HepG2 (cell line): ENCODE data around the gene ABHD1. TPM values are rescaled to one million over a fixed set of nuclear protein-coding genes. Genes with fewer than 3 reads are reported as not detected.

ENCODE experiments used
- ARNT ChIP-seq: fragments of 450-650 bp; IDR thresholded peaks from 2 replicates; pipeline ENCODE4 v1.6.1; 2017
- CENPX ChIP-seq: sonication (generic); formaldehyde crosslinking; IDR thresholded peaks from 2 replicates; pipeline ENCODE4 v1.9.0; 2021; ENCODE audit warnings: mild to moderate bottlenecking, missing genetic modification reagents, moderate library complexity
- MED1 ChIP-seq: sonication (generic); formaldehyde crosslinking; IDR thresholded peaks from 2 replicates; pipeline ENCODE4 v1.4.0; 2020; ENCODE audit warnings: missing genetic modification reagents
- MXI1 ChIP-seq: IDR thresholded peaks from 3 replicates; pipeline ENCODE4 v1.6.1; 2012; ENCODE audit warnings: low read depth, low read length, inconsistent platforms, borderline replicate concordance
- PHF5A ChIP-seq: IDR thresholded peaks from one replicate; pipeline ENCODE4 v1.6.1; 2018; ENCODE audit warnings: low read depth, missing genetic modification reagents; ENCODE audit not compliant: unreplicated experiment
- POLR2AphosphoS2 ChIP-seq: IDR thresholded peaks from 2 replicates; pipeline ENCODE4 v1.6.1; 2011; ENCODE audit warnings: low read depth, low read length, improper control_type of control experiment
- SIN3A ChIP-seq: IDR thresholded peaks from 2 replicates; pipeline ENCODE4 v1.6.1; 2011; ENCODE audit warnings: low read depth, mild to moderate bottlenecking, control low read depth, low read length, borderline replicate concordance
- TARDBP ChIP-seq: sonication (generic); formaldehyde crosslinking; IDR thresholded peaks from 2 replicates; pipeline ENCODE4 v1.8.0; 2022; ENCODE audit warnings: mild to moderate bottlenecking, missing genetic modification reagents
- TEF ChIP-seq: sonication (generic); formaldehyde crosslinking; IDR thresholded peaks from 2 replicates; pipeline ENCODE4 v1.5.0; 2020; ENCODE audit warnings: missing genetic modification reagents
- ZEB1 ChIP-seq: IDR thresholded peaks from 2 replicates; pipeline ENCODE4 v1.6.1; 2012; ENCODE audit warnings: mild to moderate bottlenecking, low read depth, inconsistent platforms; ENCODE audit not compliant: insufficient replicate concordance
- ZMAT3 ChIP-seq: sonication (generic); formaldehyde crosslinking; conservative IDR thresholded peaks from 2 replicates; pipeline ENCODE4 v1.7.0; 2021; ENCODE audit warnings: missing genetic modification reagents
- ZNF17 ChIP-seq: sonication (generic); formaldehyde crosslinking; IDR thresholded peaks from 2 replicates; pipeline ENCODE4 v1.5.0; 2020; ENCODE audit warnings: mild to moderate bottlenecking, missing genetic modification reagents
- ZNF589 ChIP-seq: sonication (generic); formaldehyde crosslinking; conservative IDR thresholded peaks from 2 replicates; pipeline ENCODE4 v1.8.0; 2022; ENCODE audit warnings: mild to moderate bottlenecking, moderate library complexity, missing genetic modification reagents
- ZNF629 ChIP-seq: sonication (generic); formaldehyde crosslinking; conservative IDR thresholded peaks from 2 replicates; pipeline ENCODE4 v1.5.0; 2020; ENCODE audit warnings: missing genetic modification reagents
- ZNF761 ChIP-seq: sonication (generic); formaldehyde crosslinking; conservative IDR thresholded peaks from 2 replicates; pipeline ENCODE4 v1.4.0; 2020; ENCODE audit warnings: mild to moderate bottlenecking, missing genetic modification reagents
- polyA plus RNA-seq, 8 experiments: library from polyadenylated mRNA; depleted of rRNA in 3 of 8; stranded (reverse) in 7 of 8; unstranded in 1 of 8; fragments of >200 nt; fragmentation: Illumina TruSeq in 4 of 8; extraction: Trizol in 4 of 8; gene quantifications; 2 replicates each; pipeline versions ENCODE4 v1.2.1 to v1.2.3, GENCODE V29; 2011 to 2016; ENCODE audit warnings: low read depth in 4 of 8, missing spikeins in 1 of 8, mixed read lengths in 1 of 8; ENCODE audit not compliant: insufficient read depth in 1 of 8
- total RNA-seq, 5 experiments: library from RNA; depleted of rRNA; stranded (reverse); fragments of >200 nt; fragmentation: Illumina TruSeq; extraction: Trizol; gene quantifications; 2 replicates each; pipeline ENCODE4 v1.2.3, GENCODE V29; 2016; ENCODE audit warnings: low read depth in 1 of 5
- TF ChIP-seq, protein P1 (sequence below), 2 experiments: IDR thresholded peaks; 2 replicates each; pipeline ENCODE4 v1.6.1; 2011 to 2012; ENCODE audit warnings: low read length in 2 of 2, borderline replicate concordance in 1 of 2, low read depth in 1 of 2, mild to moderate bottlenecking in 1 of 2, moderate library complexity in 1 of 2
- TF ChIP-seq, protein P2 (sequence below): sonication (generic); formaldehyde crosslinking; IDR thresholded peaks from 2 replicates; pipeline ENCODE4 v1.4.0; 2020; ENCODE audit warnings: mild to moderate bottlenecking, missing genetic modification reagents
- TF ChIP-seq, protein P3 (sequence below): sonication (generic); formaldehyde crosslinking; conservative IDR thresholded peaks from 2 replicates; pipeline ENCODE4 v1.8.0; 2022; ENCODE audit warnings: missing genetic modification reagents
- TF ChIP-seq, protein P4 (sequence below): sonication (generic); formaldehyde crosslinking; IDR thresholded peaks from 2 replicates; pipeline ENCODE4 v1.4.0; 2020; ENCODE audit warnings: missing genetic modification reagents, borderline replicate concordance

The ABHD1 gene
- total and polyA plus RNA-seq, 2 of the 13 experiments (the other 11 are each of a cell fraction or from before 2014, with no cell fraction given): 0.04 to 0.81 TPM

DNA sequence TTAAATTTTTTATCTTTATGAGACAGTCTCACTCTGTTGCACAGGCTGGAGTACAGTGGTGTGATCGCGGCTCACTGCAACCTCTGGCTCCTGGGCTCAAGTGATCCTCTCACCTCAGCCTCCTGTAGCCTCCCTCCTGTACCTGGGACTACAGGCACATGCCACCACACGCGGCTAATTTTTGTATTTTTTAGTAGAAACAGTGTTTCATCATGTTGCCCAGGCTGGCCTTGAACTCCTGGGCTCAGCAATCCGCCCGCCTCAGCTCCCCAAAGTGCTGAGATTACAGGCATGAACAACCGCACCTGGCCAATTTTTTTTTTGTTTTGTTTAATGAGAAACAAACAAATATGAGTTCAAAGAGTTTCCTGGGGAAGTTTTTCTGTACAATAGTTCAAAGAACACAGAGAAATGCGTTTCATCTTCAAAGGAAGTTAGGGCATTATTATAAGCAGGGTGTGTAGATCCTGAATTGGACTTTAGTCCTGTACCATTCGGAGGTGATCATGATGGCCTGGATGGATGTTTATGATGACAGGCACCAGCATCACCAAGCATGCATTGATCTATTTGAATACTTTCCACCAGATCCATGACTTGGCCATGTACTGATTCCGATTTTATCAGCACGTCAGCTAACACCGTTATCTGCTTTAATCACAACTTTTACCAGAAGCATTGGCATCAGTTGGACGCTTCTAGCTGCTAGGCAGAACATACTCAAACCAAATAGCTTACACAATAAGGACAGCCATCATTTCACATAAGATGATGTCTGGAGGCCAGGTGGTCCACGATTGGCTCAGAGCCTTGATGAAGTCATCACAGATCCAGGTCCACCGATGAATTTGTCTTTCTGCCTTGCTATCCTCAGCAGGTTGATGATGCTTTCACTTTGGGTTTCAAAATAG, 54.1 kb downstream of the ABHD1 start (continued):
- TF ChIP-seq POLR2AphosphoS2: no peak
- no peak for TF ChIP-seq ZNF17 (CRISPR knock-in tag)
- TF ChIP-seq, protein P1, sequence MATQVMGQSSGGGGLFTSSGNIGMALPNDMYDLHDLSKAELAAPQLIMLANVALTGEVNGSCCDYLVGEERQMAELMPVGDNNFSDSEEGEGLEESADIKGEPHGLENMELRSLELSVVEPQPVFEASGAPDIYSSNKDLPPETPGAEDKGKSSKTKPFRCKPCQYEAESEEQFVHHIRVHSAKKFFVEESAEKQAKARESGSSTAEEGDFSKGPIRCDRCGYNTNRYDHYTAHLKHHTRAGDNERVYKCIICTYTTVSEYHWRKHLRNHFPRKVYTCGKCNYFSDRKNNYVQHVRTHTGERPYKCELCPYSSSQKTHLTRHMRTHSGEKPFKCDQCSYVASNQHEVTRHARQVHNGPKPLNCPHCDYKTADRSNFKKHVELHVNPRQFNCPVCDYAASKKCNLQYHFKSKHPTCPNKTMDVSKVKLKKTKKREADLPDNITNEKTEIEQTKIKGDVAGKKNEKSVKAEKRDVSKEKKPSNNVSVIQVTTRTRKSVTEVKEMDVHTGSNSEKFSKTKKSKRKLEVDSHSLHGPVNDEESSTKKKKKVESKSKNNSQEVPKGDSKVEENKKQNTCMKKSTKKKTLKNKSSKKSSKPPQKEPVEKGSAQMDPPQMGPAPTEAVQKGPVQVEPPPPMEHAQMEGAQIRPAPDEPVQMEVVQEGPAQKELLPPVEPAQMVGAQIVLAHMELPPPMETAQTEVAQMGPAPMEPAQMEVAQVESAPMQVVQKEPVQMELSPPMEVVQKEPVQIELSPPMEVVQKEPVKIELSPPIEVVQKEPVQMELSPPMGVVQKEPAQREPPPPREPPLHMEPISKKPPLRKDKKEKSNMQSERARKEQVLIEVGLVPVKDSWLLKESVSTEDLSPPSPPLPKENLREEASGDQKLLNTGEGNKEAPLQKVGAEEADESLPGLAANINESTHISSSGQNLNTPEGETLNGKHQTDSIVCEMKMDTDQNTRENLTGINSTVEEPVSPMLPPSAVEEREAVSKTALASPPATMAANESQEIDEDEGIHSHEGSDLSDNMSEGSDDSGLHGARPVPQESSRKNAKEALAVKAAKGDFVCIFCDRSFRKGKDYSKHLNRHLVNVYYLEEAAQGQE (IDR thresholded peaks at IDR 0.05; ENCODE audit: borderline replicate concordance in 1 of 2, low read depth in 1 of 2, low read length in 2 of 2): no peak
- no peak for TF ChIP-seq PHF5A
- peak; percentile 90 for TF ChIP-seq ZNF589 (CRISPR knock-in tag)
- TF ChIP-seq, protein P2, sequence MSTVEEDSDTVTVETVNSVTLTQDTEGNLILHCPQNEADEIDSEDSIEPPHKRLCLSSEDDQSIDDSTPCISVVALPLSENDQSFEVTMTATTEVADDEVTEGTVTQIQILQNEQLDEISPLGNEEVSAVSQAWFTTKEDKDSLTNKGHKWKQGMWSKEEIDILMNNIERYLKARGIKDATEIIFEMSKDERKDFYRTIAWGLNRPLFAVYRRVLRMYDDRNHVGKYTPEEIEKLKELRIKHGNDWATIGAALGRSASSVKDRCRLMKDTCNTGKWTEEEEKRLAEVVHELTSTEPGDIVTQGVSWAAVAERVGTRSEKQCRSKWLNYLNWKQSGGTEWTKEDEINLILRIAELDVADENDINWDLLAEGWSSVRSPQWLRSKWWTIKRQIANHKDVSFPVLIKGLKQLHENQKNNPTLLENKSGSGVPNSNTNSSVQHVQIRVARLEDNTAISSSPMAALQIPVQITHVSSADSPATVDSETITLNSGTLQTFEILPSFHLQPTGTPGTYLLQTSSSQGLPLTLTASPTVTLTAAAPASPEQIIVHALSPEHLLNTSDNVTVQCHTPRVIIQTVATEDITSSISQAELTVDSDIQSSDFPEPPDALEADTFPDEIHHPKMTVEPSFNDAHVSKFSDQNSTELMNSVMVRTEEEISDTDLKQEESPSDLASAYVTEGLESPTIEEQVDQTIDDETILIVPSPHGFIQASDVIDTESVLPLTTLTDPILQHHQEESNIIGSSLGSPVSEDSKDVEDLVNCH: no peak
- peak; percentile 94 for TF ChIP-seq ZMAT3 (CRISPR knock-in tag)
- TF ChIP-seq MED1: peak; percentile 100
- no peak; the same call in 1 of the 2 replicates for TF ChIP-seq TEF
- TF ChIP-seq CENPX (CRISPR knock-in tag): no peak
- no peak for TF ChIP-seq SIN3A
- TF ChIP-seq ZNF629: peak; percentile 46; the same call in 1 of the 2 replicates
- TF ChIP-seq MXI1: peak; percentile 48; the same call in 1 of the 3 replicates
- peak; percentile 84; the same call in 1 of the 2 replicates for TF ChIP-seq TARDBP (CRISPR knock-in tag)
- peak; percentile 96 for TF ChIP-seq ZEB1
- TF ChIP-seq, protein P3, sequence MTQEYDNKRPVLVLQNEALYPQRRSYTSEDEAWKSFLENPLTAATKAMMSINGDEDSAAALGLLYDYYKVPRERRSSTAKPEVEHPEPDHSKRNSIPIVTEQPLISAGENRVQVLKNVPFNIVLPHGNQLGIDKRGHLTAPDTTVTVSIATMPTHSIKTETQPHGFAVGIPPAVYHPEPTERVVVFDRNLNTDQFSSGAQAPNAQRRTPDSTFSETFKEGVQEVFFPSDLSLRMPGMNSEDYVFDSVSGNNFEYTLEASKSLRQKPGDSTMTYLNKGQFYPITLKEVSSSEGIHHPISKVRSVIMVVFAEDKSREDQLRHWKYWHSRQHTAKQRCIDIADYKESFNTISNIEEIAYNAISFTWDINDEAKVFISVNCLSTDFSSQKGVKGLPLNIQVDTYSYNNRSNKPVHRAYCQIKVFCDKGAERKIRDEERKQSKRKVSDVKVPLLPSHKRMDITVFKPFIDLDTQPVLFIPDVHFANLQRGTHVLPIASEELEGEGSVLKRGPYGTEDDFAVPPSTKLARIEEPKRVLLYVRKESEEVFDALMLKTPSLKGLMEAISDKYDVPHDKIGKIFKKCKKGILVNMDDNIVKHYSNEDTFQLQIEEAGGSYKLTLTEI (CRISPR knock-in tag): no peak
- TF ChIP-seq, protein P4, sequence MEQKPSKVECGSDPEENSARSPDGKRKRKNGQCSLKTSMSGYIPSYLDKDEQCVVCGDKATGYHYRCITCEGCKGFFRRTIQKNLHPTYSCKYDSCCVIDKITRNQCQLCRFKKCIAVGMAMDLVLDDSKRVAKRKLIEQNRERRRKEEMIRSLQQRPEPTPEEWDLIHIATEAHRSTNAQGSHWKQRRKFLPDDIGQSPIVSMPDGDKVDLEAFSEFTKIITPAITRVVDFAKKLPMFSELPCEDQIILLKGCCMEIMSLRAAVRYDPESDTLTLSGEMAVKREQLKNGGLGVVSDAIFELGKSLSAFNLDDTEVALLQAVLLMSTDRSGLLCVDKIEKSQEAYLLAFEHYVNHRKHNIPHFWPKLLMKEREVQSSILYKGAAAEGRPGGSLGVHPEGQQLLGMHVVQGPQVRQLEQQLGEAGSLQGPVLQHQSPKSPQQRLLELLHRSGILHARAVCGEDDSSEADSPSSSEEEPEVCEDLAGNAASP (CRISPR knock-in tag): peak; percentile 88; the same call in 1 of the 2 replicates
- no peak for TF ChIP-seq ARNT
- no peak; the same call in 1 of the 2 replicates for TF ChIP-seq ZNF761 (CRISPR knock-in tag)
